Type B pancreatic cell (in vitro differentiated cells): Measurements from ENCODE around the gene CSNK2A1. TPM values are rescaled to one million over a fixed set of nuclear protein-coding genes. Genes with fewer than 3 reads are reported as not detected.

Experiments
- DNase-seq: peaks from one replicate; pipeline ENCODE4 v3.0.0; 2021; ENCODE audit warnings: mixed read lengths; ENCODE audit not compliant: unreplicated experiment; ENCODE audit errors: extremely low spot score
- H3K27ac Mint-ChIP-seq: 2 replicates; pipeline ENCODE4 v1.8.0; 2021; ENCODE audit warnings: mild to moderate bottlenecking, mixed read lengths
- H3K27me3 Mint-ChIP-seq: 2 replicates; pipeline ENCODE4 v1.8.0; 2021; ENCODE audit warnings: mixed read lengths
- H3K36me3 Mint-ChIP-seq: 2 replicates; pipeline ENCODE4 v1.8.0; 2021; ENCODE audit warnings: mixed read lengths
- H3K4me1 Mint-ChIP-seq: one replicate; pipeline ENCODE4 v1.8.0; 2021; ENCODE audit warnings: mixed read lengths; ENCODE audit not compliant: unreplicated experiment
- H3K4me3 Mint-ChIP-seq: 2 replicates; pipeline ENCODE4 v1.8.0; 2021; ENCODE audit warnings: mild to moderate bottlenecking, mixed read lengths
- H3K9me3 Mint-ChIP-seq: 2 replicates; pipeline ENCODE4 v1.8.0; 2021; ENCODE audit warnings: mixed read lengths
- total RNA-seq: library from RNA; stranded (reverse); gene quantifications from 2 replicates; pipeline ENCODE4 v1.2.1, GENCODE V29; 2021; ENCODE audit warnings: low replicate concordance
- TF ChIP-seq, protein P1 (sequence below): fragments of 200-600 bp; sonication (generic); conservative IDR thresholded peaks from 2 replicates; pipeline ENCODE4 v1.5.0; 2021; ENCODE audit warnings: antibody characterized with exemption, mild to moderate bottlenecking

The CSNK2A1 gene
- total RNA-seq, 1 donor from 2014 or later = 151 TPM

DNA sequence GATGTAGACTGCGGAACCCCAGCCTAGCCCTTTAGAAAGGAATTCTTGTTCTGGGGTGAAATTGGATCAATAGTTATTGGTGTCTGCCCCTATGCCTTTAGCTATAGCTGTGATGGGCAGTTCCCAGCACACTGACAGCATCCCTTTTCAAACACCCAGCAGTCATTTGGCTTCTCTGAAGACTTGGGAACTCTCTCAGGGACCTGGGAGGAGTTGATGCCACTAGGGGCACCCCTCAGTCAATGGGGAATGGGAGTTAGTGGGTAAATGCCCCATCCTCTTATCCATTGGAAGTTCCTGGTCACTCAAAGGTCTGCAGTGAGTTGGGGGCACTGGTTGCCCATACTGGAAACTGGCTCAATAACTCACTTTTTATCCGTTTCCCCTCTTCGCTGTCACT is 31.6 kb upstream of the CSNK2A1 start:
- Mint-ChIP-seq H3K27ac (no peak overlapping the region), H3K9me3 (no peaks in the 10 kb centered on the region), H3K4me3 (no peak overlapping the region), H3K4me1 (peaks cover 9% of the 10 kb centered on the region), H3K36me3 (no peaks in the 10 kb centered on the region), H3K27me3 (peaks cover 25% of the 10 kb centered on the region)
- TF ChIP-seq, protein P1, sequence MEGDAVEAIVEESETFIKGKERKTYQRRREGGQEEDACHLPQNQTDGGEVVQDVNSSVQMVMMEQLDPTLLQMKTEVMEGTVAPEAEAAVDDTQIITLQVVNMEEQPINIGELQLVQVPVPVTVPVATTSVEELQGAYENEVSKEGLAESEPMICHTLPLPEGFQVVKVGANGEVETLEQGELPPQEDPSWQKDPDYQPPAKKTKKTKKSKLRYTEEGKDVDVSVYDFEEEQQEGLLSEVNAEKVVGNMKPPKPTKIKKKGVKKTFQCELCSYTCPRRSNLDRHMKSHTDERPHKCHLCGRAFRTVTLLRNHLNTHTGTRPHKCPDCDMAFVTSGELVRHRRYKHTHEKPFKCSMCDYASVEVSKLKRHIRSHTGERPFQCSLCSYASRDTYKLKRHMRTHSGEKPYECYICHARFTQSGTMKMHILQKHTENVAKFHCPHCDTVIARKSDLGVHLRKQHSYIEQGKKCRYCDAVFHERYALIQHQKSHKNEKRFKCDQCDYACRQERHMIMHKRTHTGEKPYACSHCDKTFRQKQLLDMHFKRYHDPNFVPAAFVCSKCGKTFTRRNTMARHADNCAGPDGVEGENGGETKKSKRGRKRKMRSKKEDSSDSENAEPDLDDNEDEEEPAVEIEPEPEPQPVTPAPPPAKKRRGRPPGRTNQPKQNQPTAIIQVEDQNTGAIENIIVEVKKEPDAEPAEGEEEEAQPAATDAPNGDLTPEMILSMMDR = no peak
- DNase-seq = no peak

DNA sequence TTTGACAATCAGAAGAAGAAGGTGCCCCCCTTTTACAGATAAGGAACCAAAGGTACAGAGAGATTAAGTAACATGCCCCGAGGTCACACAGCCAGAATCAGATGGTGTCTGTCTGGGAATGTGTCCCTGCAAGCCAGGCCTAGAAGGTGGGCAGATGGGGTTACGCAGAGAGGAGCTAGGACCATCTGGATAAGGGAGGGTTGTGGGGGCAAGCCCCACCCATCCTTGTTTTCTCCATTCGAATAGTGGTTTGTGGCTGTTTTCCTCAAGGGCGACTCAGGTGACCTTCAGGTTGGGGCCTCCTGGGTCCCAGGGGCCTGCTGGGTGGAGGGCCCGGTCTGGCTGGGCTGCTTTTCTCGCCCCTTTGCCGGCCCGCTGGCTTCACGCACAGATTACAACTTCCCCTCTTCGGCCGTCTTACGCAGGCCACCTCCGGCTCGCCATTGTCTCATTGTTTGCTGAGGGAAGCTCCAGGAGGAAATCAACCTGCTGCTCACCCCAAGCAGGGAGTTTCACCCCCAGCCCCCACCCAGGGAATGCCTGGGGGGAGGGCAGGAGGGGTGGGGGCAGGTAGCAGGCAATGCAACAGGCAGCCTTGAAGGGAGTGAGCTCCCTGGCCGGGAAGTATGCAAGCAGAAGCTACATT is 30.8 kb upstream of the CSNK2A1 start:
- DNase-seq = no peak
- TF ChIP-seq, protein P1 = no peak
- Mint-ChIP-seq H3K4me1 (peaks cover 9% of the 10 kb centered on the region), H3K36me3 (no peaks in the 10 kb centered on the region), H3K4me3 (no peak overlapping the region), H3K9me3 (no peaks in the 10 kb centered on the region), H3K27me3 (peaks cover 25% of the 10 kb centered on the region), H3K27ac (no peak overlapping the region)

DNA sequence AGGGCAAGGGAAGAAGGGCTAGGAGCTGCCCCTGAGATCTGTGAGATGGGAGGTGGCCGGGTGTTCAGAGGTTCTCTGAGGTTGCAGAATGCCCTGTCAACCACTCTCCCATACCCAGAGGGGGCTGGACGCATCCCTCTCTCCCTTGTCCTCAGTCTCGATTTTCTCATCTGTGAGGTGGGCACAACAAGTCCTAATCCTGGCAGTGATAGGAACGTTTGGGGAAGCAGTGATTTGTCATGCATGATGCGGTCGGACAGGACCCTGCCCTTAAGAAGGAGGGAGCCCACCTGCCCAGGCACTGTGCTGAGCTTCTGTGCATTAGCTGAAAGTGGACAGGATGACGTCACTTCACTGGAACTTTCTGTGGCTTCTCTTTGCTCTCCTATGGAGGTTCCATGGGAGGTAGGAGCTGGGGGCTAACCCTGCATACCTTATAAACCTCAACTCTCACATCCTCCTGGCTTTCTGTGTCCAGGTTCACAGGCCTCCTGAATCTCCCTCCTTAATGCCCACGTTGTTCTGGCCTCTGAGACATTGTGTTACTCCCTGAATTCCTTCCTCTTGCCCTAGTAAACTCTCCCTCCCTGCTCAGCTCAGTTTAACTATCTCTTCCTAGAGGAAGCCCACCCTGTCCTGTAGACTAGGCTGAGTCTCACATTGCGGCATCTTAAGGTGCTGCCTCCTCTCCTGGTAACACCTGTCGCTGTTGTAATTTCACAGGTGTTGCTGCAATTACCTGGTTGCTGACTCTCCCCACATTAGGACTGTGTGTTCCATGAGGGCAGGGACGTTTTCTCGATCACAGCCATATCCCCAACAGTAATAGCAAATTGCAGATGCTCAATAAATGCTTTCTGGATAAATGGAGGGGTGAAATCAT is 30.1 kb upstream of the CSNK2A1 start:
- no peaks in the 10 kb centered on the region for H3K36me3 Mint-ChIP-seq
- H3K27me3 Mint-ChIP-seq = peaks cover 28% of the 10 kb centered on the region
- TF ChIP-seq, protein P1 = no peak
- no peak for DNase-seq
- H3K4me3 Mint-ChIP-seq = no peak overlapping the region
- peaks cover 9% of the 10 kb centered on the region for H3K4me1 Mint-ChIP-seq
- H3K27ac Mint-ChIP-seq = no peak overlapping the region
- H3K9me3 Mint-ChIP-seq = no peaks in the 10 kb centered on the region

DNA sequence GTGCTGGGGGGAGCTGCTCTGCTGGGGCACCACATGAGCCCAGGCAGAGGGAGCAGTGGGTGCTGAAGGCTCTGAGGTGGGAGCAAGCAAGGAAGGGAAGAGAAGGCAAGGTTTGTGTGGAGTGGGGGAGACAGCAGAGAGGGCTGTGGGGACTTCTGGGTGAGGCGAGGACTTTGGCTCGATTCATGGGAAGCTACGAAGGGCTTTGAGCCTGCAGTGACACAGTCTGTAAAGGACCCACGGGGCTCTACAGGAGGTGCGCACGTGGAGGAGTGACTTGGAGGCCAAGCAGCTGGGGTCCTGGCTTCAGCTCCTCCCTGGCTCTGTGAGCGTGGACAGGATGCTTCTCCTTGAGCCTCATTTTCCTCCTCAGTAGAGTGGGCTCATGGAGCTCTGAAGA is 29.1 kb upstream of the CSNK2A1 start:
- Mint-ChIP-seq H3K4me3 (peak overlapping the region; percentile 61), H3K36me3 (no peaks in the 10 kb centered on the region), H3K27me3 (peaks cover 29% of the 10 kb centered on the region), H3K27ac (peak overlapping the region; percentile 9), H3K9me3 (no peaks in the 10 kb centered on the region), H3K4me1 (peaks cover 9% of the 10 kb centered on the region)
- no peak for DNase-seq
- TF ChIP-seq, protein P1 = no peak

DNA sequence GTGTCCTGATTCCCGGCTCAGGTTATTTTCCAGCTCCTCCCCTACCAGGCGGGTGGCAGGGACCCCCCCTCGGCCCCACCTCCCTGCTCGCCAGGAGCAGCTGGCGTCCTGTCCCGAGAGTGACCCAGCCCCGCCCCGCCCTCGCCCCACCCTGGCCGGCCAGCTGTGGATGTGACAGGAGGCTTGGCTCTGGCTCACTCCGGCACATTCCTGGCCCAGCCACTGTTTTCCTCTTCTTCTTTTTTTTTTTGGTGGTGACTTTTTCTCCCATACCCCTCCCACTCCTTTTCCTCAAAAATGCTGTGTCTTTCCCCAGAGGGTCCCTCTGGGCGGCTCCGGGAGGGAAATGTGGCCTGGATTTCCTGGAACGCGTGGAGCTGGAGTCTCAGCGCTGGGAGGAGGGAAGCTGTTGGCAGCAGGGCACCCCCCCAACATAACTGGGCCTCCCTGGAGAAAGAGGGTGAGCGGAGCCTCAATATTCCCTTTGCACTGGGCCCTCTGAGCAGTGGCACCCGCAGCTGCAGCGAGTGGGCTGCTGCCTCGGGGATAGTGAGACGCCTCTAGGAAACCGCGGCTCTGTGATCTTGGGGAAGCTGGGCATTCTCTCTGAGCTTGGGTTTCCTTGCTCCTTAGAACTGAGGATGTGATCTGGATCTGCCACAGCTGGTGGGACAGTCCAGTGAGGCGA is 28.3 kb upstream of the CSNK2A1 start:
- Mint-ChIP-seq H3K36me3 (no peaks in the 10 kb centered on the region), H3K27ac (peak overlapping the region; percentile 9), H3K4me3 (peak overlapping the region; percentile 61), H3K27me3 (peaks cover 29% of the 10 kb centered on the region), H3K9me3 (no peaks in the 10 kb centered on the region), H3K4me1 (peaks cover 14% of the 10 kb centered on the region)
- DNase-seq = no peak
- TF ChIP-seq, protein P1 = no peak
